HG02943 (cell line): ENCODE measurements around the gene STOM.
"Not testable (repeated sequence)": the region's sequence is repeated elsewhere in the genome, so short reads cannot be mapped to it uniquely, and the experiment has no call there.

Experiments used
- ATAC-seq: cut with Tn5 transposase; IDR thresholded peaks from one replicate; pipeline ENCODE4 v1.9.1; 2021; ENCODE audit warnings: mild to moderate bottlenecking, low read depth, moderate library complexity; ENCODE audit not compliant: unreplicated experiment

The STOM gene, protein sequence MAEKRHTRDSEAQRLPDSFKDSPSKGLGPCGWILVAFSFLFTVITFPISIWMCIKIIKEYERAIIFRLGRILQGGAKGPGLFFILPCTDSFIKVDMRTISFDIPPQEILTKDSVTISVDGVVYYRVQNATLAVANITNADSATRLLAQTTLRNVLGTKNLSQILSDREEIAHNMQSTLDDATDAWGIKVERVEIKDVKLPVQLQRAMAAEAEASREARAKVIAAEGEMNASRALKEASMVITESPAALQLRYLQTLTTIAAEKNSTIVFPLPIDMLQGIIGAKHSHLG

GRCh38 chr9:121369595-121370265 lies at the start of gene STOM:
Gene STOM, minus strand, starts transcription at chr9:121370250. Its CDS starts 63 bp downstream, at chr9:121370187.
- ATAC-seq = peak; percentile 60

DNA sequence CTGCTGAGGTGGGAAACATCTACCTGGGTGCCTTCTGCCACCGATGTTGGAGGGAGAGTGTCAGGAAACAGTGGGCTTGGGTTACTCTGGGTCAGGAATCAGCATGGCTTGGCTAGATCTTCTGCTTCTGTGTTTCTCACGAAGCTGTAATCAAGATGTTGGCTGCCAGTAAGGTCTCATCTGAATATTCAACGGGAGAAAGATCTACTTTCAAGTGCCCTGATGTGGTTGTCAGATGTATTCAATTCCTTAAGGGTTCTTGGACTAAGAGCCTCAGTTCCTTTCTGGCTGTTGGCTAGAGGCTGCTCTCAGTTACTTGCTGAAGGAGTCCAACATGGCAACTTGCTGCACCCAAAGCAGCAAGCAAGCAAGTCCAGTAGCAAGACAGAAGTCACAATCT lies 41.9 kb upstream of the STOM start:
- no peak for ATAC-seq

DNA sequence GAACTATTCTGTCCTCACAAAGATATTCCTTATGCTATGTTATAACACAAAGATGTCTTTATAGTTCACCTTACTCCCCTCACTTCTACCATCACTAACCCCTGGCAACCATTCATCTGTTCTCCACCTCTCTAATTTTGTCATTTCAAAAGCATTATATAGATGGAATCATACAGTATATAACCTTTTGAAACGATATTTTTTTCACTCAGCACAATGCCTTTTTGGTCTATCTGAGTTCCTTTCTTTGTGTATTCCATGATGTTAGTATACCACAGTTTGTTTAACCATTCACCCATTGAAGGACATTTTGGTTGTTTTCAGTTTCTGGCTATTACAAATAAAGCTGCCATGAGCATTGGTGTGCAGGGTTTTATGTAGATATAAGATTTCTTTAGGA lies 35.8 kb upstream of the STOM start:
- ATAC-seq = no peak

- ATAC-seq = no peak
These were observed 34.9 kb upstream of the STOM start for GRCh38 chr9:121404906-121405305.

DNA sequence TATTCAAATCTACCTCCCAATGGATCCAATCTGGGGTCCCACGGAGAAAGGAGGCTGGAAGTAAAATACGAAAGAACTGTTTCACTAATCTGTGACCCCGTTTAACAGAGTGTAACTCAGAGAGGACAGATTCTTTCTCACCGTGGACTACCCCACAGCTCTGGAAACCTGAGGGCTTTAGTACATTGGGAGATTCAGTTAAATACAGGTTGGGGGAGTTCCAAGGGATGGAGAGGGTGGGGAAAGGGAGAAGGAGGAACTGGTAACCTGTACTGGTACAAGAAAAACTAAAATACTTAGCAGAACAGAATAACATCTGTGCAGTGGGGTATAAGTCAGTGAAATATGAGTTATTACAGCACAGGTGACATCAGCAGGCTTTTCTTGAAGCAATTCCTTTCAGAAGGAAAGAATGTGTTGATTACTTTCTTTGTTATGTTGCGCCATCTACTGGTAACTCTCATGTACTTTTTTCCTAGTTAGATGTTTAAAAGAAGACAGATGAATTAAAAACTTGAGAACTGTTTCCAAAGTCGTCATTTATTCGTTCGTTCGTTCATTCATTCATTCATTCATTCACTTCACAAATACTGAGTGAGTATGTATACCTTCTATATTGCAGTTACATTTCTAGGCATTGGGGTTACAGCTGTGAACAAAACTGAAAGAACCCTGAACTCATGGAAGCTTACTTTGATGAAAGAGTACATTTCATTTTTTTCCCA lies 30.0 kb upstream of the STOM start:
- ATAC-seq = no peak

- ATAC-seq = no peak
These were observed 29.3 kb upstream of the STOM start for GRCh38 chr9:121399126-121399882.

GRCh38 chr9:121398374-121398773 lies 28.3 kb upstream of the STOM start:
- ATAC-seq = no peak

DNA sequence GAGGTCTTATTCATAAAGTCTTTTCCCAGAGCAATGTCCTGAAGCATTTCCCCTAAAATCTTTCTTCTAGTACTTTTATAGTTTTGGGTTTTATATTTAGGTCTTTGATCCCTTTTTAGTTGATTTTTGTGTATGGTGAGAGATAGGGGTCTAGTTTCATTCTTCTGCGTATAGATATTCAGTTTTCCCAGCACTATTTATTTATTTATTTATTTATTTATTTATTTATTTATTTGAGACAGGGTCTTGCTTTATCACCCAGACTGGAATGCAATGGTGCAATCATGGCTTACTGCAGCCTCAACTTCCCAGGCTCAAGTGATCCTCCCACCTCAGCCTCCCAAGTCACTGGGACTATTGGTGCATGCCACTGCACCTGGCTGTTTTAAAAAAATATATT lies 27.2 kb upstream of the STOM start:
- ATAC-seq = not testable (repeated sequence)

- no peak for ATAC-seq
These were observed 25.5 kb upstream of the STOM start for GRCh38 chr9:121395558-121395957.

DNA sequence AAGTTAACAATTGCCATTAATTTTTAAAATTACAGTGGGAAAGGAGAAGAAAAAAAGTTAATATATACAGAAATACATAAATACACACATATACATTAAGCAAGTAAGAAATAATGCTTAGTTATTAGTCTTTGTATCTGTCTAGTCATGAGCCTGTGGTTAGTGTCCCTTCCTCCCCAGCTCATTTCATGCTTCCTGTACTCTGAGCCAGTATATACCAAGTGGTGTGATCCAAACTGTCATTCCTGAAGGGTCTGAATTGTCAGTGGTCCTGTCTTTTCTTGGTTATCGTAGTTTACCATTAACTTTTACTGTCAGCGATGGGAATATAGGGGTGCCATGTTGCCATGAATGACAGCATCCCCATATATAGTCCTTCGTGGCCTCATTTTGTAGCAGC lies 24.2 kb upstream of the STOM start:
- ATAC-seq = no peak

- no peak for ATAC-seq
These were observed 23.3 kb upstream of the STOM start for GRCh38 chr9:121393318-121393717.

DNA sequence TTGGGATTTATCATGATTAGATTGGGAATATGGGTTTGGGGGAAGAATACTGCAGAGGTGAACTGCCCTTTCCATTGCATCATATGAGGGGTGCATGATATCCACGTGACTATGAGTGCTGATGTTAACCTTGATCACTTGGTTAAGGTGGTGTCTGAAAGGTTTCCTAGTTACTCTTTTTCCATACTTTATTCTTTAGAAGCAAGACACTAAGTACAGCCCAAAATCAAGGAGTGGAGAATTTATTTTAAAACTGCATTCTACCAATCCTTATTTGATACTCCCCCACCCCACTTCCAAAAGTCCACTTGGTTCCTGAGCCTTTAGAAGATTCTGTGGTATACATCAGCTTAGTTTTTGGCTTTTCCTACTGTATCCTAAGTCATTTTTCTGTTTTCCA lies 20.3 kb upstream of the STOM start:
- no peak for ATAC-seq

- no peak for ATAC-seq
These were observed 18.3 kb upstream of the STOM start for GRCh38 chr9:121388140-121388905.

DNA sequence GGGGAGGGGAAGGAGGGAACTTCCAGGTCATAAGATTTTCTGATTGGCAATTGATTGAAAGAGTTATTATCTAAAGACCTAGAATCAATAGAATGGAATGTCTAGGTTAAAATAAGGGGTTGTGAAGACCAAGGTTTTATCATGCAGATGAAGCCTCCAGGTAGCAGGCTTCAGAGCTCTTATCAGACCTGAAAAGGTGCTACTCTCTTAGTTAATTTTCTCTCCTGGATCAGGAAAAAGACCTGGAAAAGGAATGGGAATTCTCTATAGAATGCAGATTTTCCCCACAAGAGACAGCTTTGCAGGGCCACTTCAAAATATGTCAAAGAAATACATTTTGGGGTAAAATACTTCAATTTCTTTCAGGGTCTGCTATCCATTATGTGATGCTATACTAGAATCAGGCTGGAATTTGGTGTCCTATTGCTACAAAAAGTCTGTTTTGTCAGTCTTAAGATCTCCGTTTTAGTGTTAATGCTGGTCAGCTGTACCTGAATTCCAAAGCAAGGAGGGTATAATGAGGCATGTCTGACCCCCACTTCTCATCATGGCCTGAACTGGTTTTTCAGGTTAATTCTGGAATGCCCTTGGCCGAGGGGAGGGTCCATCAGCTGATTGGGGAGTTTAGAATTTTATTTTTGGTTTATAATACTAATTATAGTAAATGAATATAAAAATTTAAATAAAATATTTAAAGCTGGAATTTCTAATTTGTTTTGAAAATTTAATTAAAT lies 16.6 kb upstream of the STOM start:
- ATAC-seq = no peak

DNA sequence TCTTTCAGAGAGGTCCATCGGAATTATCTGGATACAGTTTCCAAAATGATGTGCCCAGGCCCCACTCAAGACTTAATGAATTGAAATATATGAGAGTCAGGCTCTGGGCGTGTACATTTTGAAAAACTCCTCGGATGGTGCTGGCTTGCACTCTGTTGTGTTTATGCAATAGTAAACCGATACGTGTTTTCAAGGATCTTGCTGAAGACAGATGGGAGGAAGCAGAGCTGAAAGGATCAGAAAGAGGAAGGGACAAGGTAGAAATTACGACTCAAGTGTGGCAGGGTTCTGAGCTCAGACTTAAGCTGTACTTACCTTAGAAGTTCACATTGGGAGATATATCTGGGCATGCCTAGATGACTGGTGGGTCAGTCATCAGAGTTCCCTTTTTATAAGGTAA lies 13.7 kb upstream of the STOM start:
- ATAC-seq = no peak

- no peak for ATAC-seq
These were observed 10.8 kb upstream of the STOM start for GRCh38 chr9:121380846-121381245.

DNA sequence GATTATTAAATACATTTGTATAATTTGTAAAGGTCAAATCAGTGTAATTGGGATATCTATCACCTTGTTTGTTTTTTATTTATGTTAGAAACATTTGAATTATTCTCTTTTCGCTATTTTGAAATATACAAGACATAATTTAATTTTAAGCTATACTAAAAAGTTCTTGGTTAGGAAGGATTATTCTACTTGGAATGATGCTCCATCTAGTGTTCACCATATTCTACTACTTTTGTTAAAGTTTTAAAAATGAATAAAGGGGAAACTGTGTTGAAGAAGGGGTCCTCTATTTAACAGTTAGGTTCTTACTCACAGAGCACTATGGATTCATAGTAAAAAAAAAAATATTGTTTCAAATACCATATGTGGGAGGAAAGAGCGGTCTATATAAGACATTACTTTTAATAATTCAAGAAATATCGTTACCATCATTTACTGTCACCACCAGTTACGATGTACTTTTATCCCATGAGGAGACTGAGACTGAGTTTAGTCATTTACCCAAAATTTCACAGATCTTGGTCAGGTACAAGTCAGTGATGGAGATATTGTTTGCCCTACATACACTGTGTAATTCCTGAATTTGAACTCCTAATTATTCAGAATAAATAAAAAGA lies 6.3 kb upstream of the STOM start:
- ATAC-seq = no peak

DNA sequence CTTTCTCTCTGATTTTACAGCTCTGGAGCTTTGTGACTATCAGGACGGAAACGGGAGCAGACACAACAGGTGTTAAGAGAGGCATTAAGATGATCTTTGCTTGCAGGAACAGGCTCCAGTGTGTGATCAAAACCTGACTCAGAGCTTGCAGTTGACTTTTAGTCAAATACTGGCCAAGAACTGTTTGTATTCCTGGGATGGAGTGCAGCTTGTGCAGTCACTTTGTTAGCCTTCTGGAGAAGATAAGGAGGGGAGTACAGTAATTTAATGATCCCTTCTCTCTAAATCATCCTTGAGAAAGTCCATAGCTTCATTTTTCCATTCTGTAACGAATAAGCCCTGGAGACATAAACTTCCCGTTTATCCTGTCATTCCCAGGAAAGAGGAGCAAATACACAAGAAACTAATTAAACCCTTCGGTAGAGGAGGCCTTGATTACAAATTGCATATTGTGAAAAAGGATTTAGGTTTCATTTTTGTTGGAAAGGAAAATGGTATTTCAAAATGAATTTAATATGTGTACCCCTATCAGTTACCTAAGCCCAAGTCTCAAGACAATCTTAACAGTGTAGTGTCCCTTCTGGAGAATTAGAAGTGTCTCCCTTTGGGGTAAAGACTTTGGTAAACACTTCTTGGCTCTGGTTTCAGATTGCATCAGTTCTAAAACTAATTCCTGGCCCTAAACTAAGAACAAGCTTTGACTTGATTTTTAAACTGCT lies 3.1 kb upstream of the STOM start:
- no peak for ATAC-seq
